IMR-90 (cell line): ENCODE measurements around the gene NWD2. TPM values are rescaled to one million over a fixed set of nuclear protein-coding genes. Genes with fewer than 3 reads are reported as not detected.

Source experiments
- ATAC-seq: fragments of 200-7000 bp; cut with Tn5 transposase; 2 replicates; pipeline ENCODE4 v1.9.1; 2020; ENCODE audit warnings: low read depth, mild to moderate bottlenecking, moderate library complexity
- BruUV-seq: library from RNA; stranded (reverse); fragments of 400-500 nt; replicated peaks from 2 replicates; lab custom pipeline; 2021; lab: Mats Ljungman, UMichigan
- CTCF ChIA-PET: fragments of 300-600 bp; formaldehyde crosslinking; extraction: SDS; loops from one replicate; lab custom pipeline; 2021; ENCODE audit warnings: antibody characterized with exemption; lab: Yijun Ruan, JAX
- POLR2A ChIA-PET: fragments of 300-600 bp; sonication (Branson Sonifier 250); formaldehyde crosslinking; loops from one replicate; lab custom pipeline; 2022; ENCODE audit warnings: antibody characterized with exemption; ENCODE audit not compliant: unreplicated experiment; lab: Charles Lee
- DNase-seq: peaks from one replicate; pipeline ENCODE4 v3.0.0; 2013
- H2AFZ ChIP-seq: replicated peaks from 2 replicates; pipeline ENCODE3; 2013; ENCODE audit warnings: low read length, mild to moderate bottlenecking; ENCODE audit not compliant: poor library complexity
- H2AK5ac ChIP-seq: 2 replicates; pipeline ENCODE4 v1.6.1; 2013; ENCODE audit warnings: low read depth, low read length, inconsistent platforms
- H2AK9ac ChIP-seq: replicated peaks from 2 replicates; pipeline ENCODE3; 2013; ENCODE audit warnings: mild to moderate bottlenecking, low read depth, low read length, moderate library complexity; ENCODE audit not compliant: poor library complexity
- H2BK120ac ChIP-seq: 2 replicates; pipeline ENCODE4 v1.6.1; 2013; ENCODE audit warnings: low read depth, low read length, inconsistent platforms
- H2BK15ac ChIP-seq: 3 replicates; pipeline ENCODE4 v1.6.1; 2013; ENCODE audit warnings: low read depth, low read length, inconsistent platforms
- H2BK20ac ChIP-seq: 2 replicates; pipeline ENCODE4 v1.6.1; 2013; ENCODE audit warnings: low read depth, mild to moderate bottlenecking, inconsistent platforms, low read length, moderate library complexity
- H2BK5ac ChIP-seq: 2 replicates; pipeline ENCODE4 v1.6.1; 2013; ENCODE audit warnings: mild to moderate bottlenecking, low read depth, low read length, inconsistent platforms; ENCODE audit not compliant: poor library complexity, severe bottlenecking
- H3K14ac ChIP-seq: replicated peaks from 2 replicates; pipeline ENCODE4 v1.6.1; 2013; ENCODE audit warnings: low read depth, low read length, inconsistent platforms
- H3K18ac ChIP-seq: 2 replicates; pipeline ENCODE4 v1.6.1; 2013; ENCODE audit warnings: low read depth, low read length, control low read depth
- H3K23ac ChIP-seq: 2 replicates; pipeline ENCODE4 v1.6.1; 2013; ENCODE audit warnings: low read depth, low read length, inconsistent platforms
- H3K27ac ChIP-seq: 2 replicates; pipeline ENCODE4 v1.5.1; 2013; ENCODE audit warnings: mild to moderate bottlenecking, control low read depth, low read length; ENCODE audit not compliant: insufficient read depth
- H3K27me3 ChIP-seq: 2 replicates; pipeline ENCODE4 v1.6.1; 2013; ENCODE audit warnings: low read length; ENCODE audit not compliant: control insufficient read depth, insufficient read depth
- H3K36me3 ChIP-seq: 2 replicates; pipeline ENCODE4 v1.6.1; 2013; ENCODE audit warnings: low read length, mixed read lengths; ENCODE audit not compliant: control insufficient read depth, insufficient read depth
- H3K4ac ChIP-seq: 2 replicates; pipeline ENCODE4 v1.6.1; 2013; ENCODE audit warnings: low read depth, low read length, inconsistent platforms
- H3K4me1 ChIP-seq: 2 replicates; pipeline ENCODE4 v1.6.1; 2013; ENCODE audit warnings: low read length, mixed read lengths; ENCODE audit not compliant: control insufficient read depth, insufficient read depth
- H3K4me2 ChIP-seq: 2 replicates; pipeline ENCODE4 v1.6.1; 2013; ENCODE audit warnings: low read depth, mild to moderate bottlenecking, control low read depth, low read length, moderate library complexity
- H3K4me3 ChIP-seq: 2 replicates; pipeline ENCODE4 v1.5.1; 2013; ENCODE audit warnings: low read depth, mild to moderate bottlenecking, control low read depth, low read length, moderate library complexity; ENCODE audit not compliant: insufficient read depth
- H3K56ac ChIP-seq: 2 replicates; pipeline ENCODE4 v1.6.1; 2013; ENCODE audit warnings: low read length, inconsistent platforms; ENCODE audit not compliant: insufficient read depth; ENCODE audit errors: extremely low read depth
- H3K79me1 ChIP-seq, 2 experiments: 2 replicates each; pipeline ENCODE4 v1.6.1; 2013; ENCODE audit warnings: low read length in 2 of 2, inconsistent platforms in 1 of 2, low read depth in 1 of 2
- H3K9ac ChIP-seq: 2 replicates; pipeline ENCODE4 v1.6.1; 2013; ENCODE audit warnings: low read depth, low read length, control low read depth
- H3K9me1 ChIP-seq: 2 replicates; pipeline ENCODE4 v1.6.1; 2013; ENCODE audit warnings: low read length, inconsistent platforms; ENCODE audit not compliant: insufficient read depth
- H3K9me3 ChIP-seq: 2 replicates; pipeline ENCODE4 v1.6.1; 2013; ENCODE audit warnings: low read length; ENCODE audit not compliant: control insufficient read depth, insufficient read depth
- H4K20me1 ChIP-seq: 2 replicates; pipeline ENCODE4 v1.6.1; 2013; ENCODE audit warnings: low read length, inconsistent platforms; ENCODE audit not compliant: insufficient read depth
- H4K5ac ChIP-seq: 2 replicates; pipeline ENCODE4 v1.6.1; 2013; ENCODE audit warnings: mild to moderate bottlenecking, low read depth, low read length, control low read depth
- H4K8ac ChIP-seq, 2 experiments: 2 replicates each; pipeline ENCODE4 v1.6.1; 2013; ENCODE audit warnings: low read depth in 2 of 2, low read length in 2 of 2, control low read depth in 1 of 2, inconsistent platforms in 1 of 2
- H4K91ac ChIP-seq: 2 replicates; pipeline ENCODE4 v1.6.1; 2013; ENCODE audit warnings: low read depth, low read length, inconsistent platforms; ENCODE audit not compliant: insufficient read depth
- BHLHE40 ChIP-seq: fragments of 150-350 bp; IDR thresholded peaks from 2 replicates; pipeline ENCODE4 v1.6.1; 2016; ENCODE audit warnings: mild to moderate bottlenecking, low read depth, low read length
- MXI1 ChIP-seq: IDR thresholded peaks from 2 replicates; pipeline ENCODE4 v1.6.1; 2012; ENCODE audit warnings: low read depth, mild to moderate bottlenecking, low read length, moderate library complexity, borderline replicate concordance
- NFE2L2 ChIP-seq: fragments of 150-350 bp; IDR thresholded peaks from 2 replicates; pipeline ENCODE4 v1.6.1; 2016; ENCODE audit warnings: low read depth, mild to moderate bottlenecking, low read length
- POLR2A ChIP-seq: IDR thresholded peaks from 2 replicates; pipeline ENCODE4 v1.6.1; 2012; ENCODE audit warnings: mild to moderate bottlenecking, low read depth, low read length
- RCOR1 ChIP-seq: IDR thresholded peaks from 2 replicates; pipeline ENCODE4 v1.6.1; 2012; ENCODE audit warnings: mild to moderate bottlenecking, low read length, improper control_type of control experiment; ENCODE audit not compliant: insufficient replicate concordance
- RFX5 ChIP-seq: IDR thresholded peaks from 2 replicates; pipeline ENCODE4 v1.8.0; 2012; ENCODE audit warnings: low read depth, mild to moderate bottlenecking, low read length, moderate library complexity
- SMC3 ChIP-seq: fragments of 150-350 bp; IDR thresholded peaks from 2 replicates; pipeline ENCODE4 v1.6.1; 2016; ENCODE audit warnings: low read depth, mild to moderate bottlenecking, antibody characterized with exemption, low read length, moderate library complexity
- WGBS, 2 experiments: methylation state at CpG; one replicate each; pipeline versions ENCODE4 v1.1.5 to v1.1.7; 2013; ENCODE audit warnings: missing lambda C conversion rate in 2 of 2; ENCODE audit not compliant: insufficient read length in 1 of 2; ENCODE audit errors: extremely low coverage in 2 of 2; 5-methylcytosine and 5-hydroxymethylcytosine counted together
- dilution Hi-C: fragments of 300-500 bp; cut with HindIII; formaldehyde crosslinking; loops from one replicate; pipeline ENCODE4 v1.14.3; 2018; ENCODE audit warnings: low sequenced_read_pairs; ENCODE audit not compliant: unreplicated experiment
- in situ Hi-C: fragments of 300-500 bp; cut with MboI; formaldehyde crosslinking; loops from 3 replicates; pipeline ENCODE4 v1.14.3; 2019; ENCODE audit warnings: low sequenced_read_pairs, inconsistent platforms, mixed read lengths
- intact Hi-C: fragments of 100-400 bp; cut with micrococcal nuclease; formaldehyde crosslinking; loops from 2 replicates; pipeline ENCODE4 v1.10.0; 2022
- polyA plus RNA-seq, 3 experiments: library from polyadenylated mRNA; depleted of rRNA; stranded (reverse); fragments of >200 nt; gene quantifications; 2 replicates each; pipeline ENCODE4 v1.2.3, GENCODE V29; 2012; ENCODE audit warnings: low replicate concordance in 1 of 3
- total RNA-seq: library from RNA; depleted of rRNA; stranded (reverse); fragments of >200 nt; gene quantifications from 2 replicates; pipeline ENCODE4 v1.2.3, GENCODE V29; 2012

NWD2 gene
- total and polyA plus RNA-seq, 2 of the 4 experiments (the other 2 are of a cell fraction), result not detected

DNA sequence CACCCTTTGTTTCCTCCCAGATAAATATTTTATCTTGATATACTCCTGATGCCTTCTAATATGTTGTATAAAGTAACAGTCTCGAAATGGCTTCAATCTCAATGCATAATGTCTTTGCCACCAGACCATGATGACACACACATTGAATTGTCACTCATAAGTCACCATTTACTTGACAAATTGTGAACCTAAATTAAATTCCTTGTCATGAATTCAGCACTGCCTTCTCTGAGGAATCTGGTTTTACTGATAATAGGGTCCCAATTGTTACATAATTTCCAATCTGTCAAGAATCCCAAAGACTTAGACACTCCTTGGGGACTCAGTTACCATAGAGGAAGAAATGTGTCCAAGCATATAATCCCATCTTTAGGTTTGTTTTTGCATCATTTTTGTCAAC is 82.3 kb downstream of the NWD2 start:
- no peak overlapping the region for H3K9ac ChIP-seq
- no peak overlapping the region for H3K4me3 ChIP-seq
- peaks cover 6% of the 10 kb centered on the region for H3K9me3 ChIP-seq
- TF ChIP-seq POLR2A (no peak), SMC3 (no peak), RCOR1 (no peak), BHLHE40 (no peak), MXI1 (no peak), RFX5 (no peak), NFE2L2 (no peak)
- H4K91ac ChIP-seq, result no peak overlapping the region
- no peak for DNase-seq
- no peak overlapping the region for H2BK15ac ChIP-seq
- dilution Hi-C loops, result no loop called here
- H3K27ac ChIP-seq, result no peak overlapping the region
- H2BK20ac ChIP-seq, result no peak overlapping the region
- H3K79me1 ChIP-seq, result no peaks in the 10 kb centered on the region
- no peak overlapping the region for H2AFZ ChIP-seq
- no peak overlapping the region for H3K4ac ChIP-seq
- no peak for ATAC-seq
- H3K4me2 ChIP-seq, result no peak overlapping the region
- no CpG with 5 or more reads among the region's 1 CpG for WGBS, 2 experiments
- no peak overlapping the region for H3K14ac ChIP-seq
- no peak overlapping the region for H2AK9ac ChIP-seq
- intact Hi-C loops, result no loop called here
- no peaks in the 10 kb centered on the region for H3K36me3 ChIP-seq
- no peaks in the 10 kb centered on the region for H4K20me1 ChIP-seq
- H4K5ac ChIP-seq, result no peak overlapping the region
- H2AK5ac ChIP-seq, result no peak overlapping the region
- H3K4me1 ChIP-seq, result no peaks in the 10 kb centered on the region
- no peaks in the 10 kb centered on the region for H3K27me3 ChIP-seq
- no peak overlapping the region for H2BK5ac ChIP-seq
- no peaks in the 10 kb centered on the region for H3K9me1 ChIP-seq
- ChIA-PET POLR2A (no interaction called here), CTCF (no interaction called here)
- no peak overlapping the region for H3K18ac ChIP-seq
- H3K23ac ChIP-seq, result no peak overlapping the region
- BruUV-seq, result no TSS peak
- in situ Hi-C loops, result no loop called here
- H3K56ac ChIP-seq, result no peak overlapping the region
- H2BK120ac ChIP-seq, result no peak overlapping the region
- H4K8ac ChIP-seq, result no peak overlapping the region
